ENCODE measurements around the gene APPL2.

- TF ChIP-seq CTCF (IDR thresholded peaks at IDR 0.05) (no peak), EP300 (IDR thresholded peaks at IDR 0.05) (no peak)
These were observed 39.9 kb downstream of the APPL2 start for GRCh38 chr12:105196090-105196489.

Measured in tibial nerve (tissue), 4 donors.